Lung microvascular endothelial cell (primary cell): ENCODE measurements around the gene SRP9. TPM values are rescaled to one million over a fixed set of nuclear protein-coding genes. Genes with fewer than 3 reads are reported as not detected.

Source experiments
- DNase-seq, 2 donors: peaks; one replicate each; pipeline versions ENCODE4 v3.0.0 to v3.0.0-alpha.2; 2010; ENCODE audit warnings: low read depth in 2 of 2
- total RNA-seq: library from RNA; depleted of rRNA; stranded (reverse); fragments of >200 nt; gene quantifications from 2 replicates; pipeline ENCODE4 v1.2.1, GENCODE V29; 2014

Gene SRP9
- total RNA-seq, 1 donor from 2014 or later = 136 TPM

DNA sequence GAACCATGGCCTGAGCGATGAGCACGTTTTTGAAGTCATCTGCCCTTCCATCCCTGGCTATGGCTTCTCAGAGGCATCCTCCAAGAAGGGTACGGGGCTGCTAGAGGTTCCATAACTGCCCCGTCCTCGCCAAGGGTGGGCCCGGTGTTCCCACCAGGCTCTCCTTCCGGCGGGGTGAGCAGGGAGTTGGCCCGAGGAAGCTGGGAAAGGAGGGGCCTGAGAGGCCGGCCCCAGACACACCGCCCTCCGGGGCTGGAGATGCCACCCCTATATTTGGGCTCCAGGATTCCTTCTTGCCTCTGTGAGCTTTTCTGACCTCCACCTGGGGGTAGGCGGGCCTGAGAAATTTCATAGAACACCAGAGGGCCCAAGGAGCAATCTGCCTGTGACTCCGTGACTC, 61.2 kb downstream of the SRP9 start:
- no peak for DNase-seq

Other genes with a start within 250 kb of the SRP9 start
- gene ENAH, start 124.7 kb upstream of the SRP9 start, total RNA-seq = 8.9 and 12.6 TPM in 2 replicates
- 27.2 and 50.4 TPM in 2 replicates for gene EPHX1, start 32.3 kb downstream of the SRP9 start, total RNA-seq
- gene TMEM63A, start 104.6 kb downstream of the SRP9 start, total RNA-seq = 4.1 and 4.4 TPM in 2 replicates
- gene LEFTY1, start 111.3 kb downstream of the SRP9 start, total RNA-seq = not detected in 2 replicates
- gene PYCR2, start 146.4 kb downstream of the SRP9 start, total RNA-seq = 19.8 and 31.5 TPM in 2 replicates
- gene LEFTY2, start 163.4 kb downstream of the SRP9 start, total RNA-seq = not detected in 2 replicates
- gene SDE2, start 221.5 kb downstream of the SRP9 start, total RNA-seq = 16.6 and 35.7 TPM in 2 replicates